ENCODE results near the gene GRB14.

The GRB14 gene

DNA sequence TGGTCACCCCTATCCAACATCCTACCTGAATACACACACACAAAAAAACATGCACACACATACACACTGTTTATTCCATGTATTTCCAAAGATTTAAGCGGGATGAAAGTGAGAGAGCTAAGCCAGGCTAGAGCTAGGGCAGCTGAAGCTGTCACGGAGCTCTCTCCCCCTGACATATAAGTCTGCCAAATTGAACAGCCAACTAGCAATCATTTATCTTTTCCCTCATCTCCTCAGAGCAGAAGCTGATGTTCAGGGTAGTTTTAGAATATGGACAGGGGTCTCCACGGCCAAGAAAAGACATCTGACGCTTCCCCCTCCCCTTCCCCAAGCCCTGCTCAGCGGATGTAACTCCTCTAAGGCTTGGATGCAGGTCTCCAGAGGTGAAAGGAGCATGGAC lies 171.6 kb downstream of the GRB14 start:
- in situ Hi-C loops (cut with HindIII; ENCODE audit: low pct_ligation_motif_present, low sequenced_read_pairs), result no loop called here
- H3K36me3 ChIP-seq (replicated peaks), result no peaks in the 10 kb centered on the region
- TF ChIP-seq, protein P1, sequence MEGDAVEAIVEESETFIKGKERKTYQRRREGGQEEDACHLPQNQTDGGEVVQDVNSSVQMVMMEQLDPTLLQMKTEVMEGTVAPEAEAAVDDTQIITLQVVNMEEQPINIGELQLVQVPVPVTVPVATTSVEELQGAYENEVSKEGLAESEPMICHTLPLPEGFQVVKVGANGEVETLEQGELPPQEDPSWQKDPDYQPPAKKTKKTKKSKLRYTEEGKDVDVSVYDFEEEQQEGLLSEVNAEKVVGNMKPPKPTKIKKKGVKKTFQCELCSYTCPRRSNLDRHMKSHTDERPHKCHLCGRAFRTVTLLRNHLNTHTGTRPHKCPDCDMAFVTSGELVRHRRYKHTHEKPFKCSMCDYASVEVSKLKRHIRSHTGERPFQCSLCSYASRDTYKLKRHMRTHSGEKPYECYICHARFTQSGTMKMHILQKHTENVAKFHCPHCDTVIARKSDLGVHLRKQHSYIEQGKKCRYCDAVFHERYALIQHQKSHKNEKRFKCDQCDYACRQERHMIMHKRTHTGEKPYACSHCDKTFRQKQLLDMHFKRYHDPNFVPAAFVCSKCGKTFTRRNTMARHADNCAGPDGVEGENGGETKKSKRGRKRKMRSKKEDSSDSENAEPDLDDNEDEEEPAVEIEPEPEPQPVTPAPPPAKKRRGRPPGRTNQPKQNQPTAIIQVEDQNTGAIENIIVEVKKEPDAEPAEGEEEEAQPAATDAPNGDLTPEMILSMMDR (IDR thresholded peaks at IDR 0.05; ENCODE audit: low read depth, low read length, missing control alignments), result no peak
- H3K27me3 ChIP-seq (replicated peaks), result no peaks in the 10 kb centered on the region
- no peak overlapping the region for H3K4me3 ChIP-seq (ENCODE audit: low read depth, low read length)
- H3K27ac ChIP-seq, result no peak overlapping the region
- DNase-seq, result no peak

DNA sequence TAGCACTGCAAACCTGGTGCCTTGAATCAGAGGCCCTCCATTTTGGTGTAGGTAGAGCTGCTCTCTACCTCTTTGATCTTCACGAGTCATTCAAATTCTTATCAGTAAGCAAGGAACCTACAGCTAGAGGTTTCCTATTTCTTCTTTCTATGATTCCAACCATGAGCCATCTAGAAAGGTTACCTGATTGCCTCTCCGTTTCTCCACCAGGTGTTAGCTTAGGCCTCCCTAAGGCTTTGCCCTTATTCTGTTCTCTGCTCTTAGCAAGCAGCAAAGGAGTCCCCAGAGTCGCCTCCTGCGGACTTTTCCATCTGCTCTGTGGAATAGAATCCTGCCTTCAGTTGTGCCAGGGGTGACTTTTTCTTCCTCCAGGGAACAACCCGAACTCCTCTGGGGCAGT lies 173.6 kb downstream of the GRB14 start:
- Histone ChIP-seq H3K36me3 (replicated peaks) (no peaks in the 10 kb centered on the region), H3K27ac (no peak overlapping the region), H3K4me3 (ENCODE audit: low read depth, low read length) (no peak overlapping the region), H3K27me3 (replicated peaks) (no peaks in the 10 kb centered on the region)
- TF ChIP-seq, protein P1 (IDR thresholded peaks at IDR 0.05; ENCODE audit: low read depth, low read length, missing control alignments), result no peak
- no peak for DNase-seq
- in situ Hi-C loops (cut with HindIII; ENCODE audit: low pct_ligation_motif_present, low sequenced_read_pairs), result no loop called here

Measured in brain microvascular endothelial cell (primary cell).